ENCODE data around the gene CFAP92. TPM values are rescaled to one million over a fixed set of nuclear protein-coding genes. Genes with fewer than 3 reads are reported as not detected.

Gene CFAP92
- total RNA-seq, 1 donor from 2014 or later, result 0.52 TPM

DNA sequence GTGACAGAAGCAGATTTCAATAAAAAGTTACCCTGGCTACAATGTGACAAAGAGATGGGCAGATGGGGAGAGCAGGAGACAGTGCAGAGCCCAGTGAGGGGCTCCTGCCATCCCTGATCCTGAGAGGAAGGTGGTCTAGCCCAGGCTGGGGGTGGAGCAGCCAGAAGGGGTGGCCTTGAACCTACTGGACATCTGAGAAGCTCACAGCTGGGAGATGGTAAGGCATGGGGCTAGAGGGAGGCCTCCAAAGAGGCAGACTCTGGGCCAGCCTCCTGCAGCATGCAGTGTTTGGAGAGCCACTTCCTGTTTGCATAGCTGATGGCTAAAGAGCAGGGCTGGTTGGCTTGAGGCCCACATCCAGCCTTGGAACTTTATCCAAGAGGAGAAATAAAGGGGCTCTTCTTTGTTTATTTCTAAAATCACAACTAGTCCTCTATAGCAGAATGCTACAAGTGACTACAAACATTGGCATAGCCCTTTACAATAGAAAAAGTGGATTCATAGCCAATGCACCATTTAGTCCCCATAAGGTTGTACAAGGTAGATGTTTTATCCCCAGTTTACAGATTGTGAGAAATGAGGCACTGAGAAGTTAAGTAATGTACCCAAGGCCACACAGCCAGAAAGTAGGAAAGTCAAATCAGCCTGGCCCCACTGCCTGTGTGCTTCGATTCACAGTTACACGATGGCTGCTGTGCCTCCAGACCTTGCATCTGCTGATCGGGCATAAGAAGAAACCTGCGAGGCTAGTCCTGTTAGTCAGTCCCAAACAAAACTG is 11.8 kb upstream of the CFAP92 start:
- peaks cover 2% of the 10 kb centered on the region for H3K4me1 ChIP-seq (ENCODE audit: insufficient read depth, low read length)
- H3K9me3 ChIP-seq (ENCODE audit: insufficient read depth, low read depth, low read length), result no peaks in the 10 kb centered on the region
- H3K4me2 ChIP-seq (ENCODE audit: low read length), result no peak overlapping the region
- H3K4me3 ChIP-seq (ENCODE audit: insufficient read depth, low read depth, low read length), result no peak overlapping the region
- no peak overlapping the region for H3K9ac ChIP-seq (ENCODE audit: low read length)
- no peaks in the 10 kb centered on the region for H3K36me3 ChIP-seq (ENCODE audit: insufficient read depth, low read length)
- H3K27ac ChIP-seq (ENCODE audit: low read depth, low read length), result no peak overlapping the region
- H3K27me3 ChIP-seq (ENCODE audit: insufficient read depth, low read length), result peaks cover 49% of the 10 kb centered on the region
- peaks cover 67% of the 10 kb centered on the region for H3K27me3 Mint-ChIP-seq (ENCODE audit: low read depth, unreplicated experiment)
- H3K79me2 ChIP-seq (ENCODE audit: insufficient read depth, low read length), result no peaks in the 10 kb centered on the region
- no peak overlapping the region for H2AFZ ChIP-seq (ENCODE audit: low read depth, low read length)
- TF ChIP-seq, protein P1, sequence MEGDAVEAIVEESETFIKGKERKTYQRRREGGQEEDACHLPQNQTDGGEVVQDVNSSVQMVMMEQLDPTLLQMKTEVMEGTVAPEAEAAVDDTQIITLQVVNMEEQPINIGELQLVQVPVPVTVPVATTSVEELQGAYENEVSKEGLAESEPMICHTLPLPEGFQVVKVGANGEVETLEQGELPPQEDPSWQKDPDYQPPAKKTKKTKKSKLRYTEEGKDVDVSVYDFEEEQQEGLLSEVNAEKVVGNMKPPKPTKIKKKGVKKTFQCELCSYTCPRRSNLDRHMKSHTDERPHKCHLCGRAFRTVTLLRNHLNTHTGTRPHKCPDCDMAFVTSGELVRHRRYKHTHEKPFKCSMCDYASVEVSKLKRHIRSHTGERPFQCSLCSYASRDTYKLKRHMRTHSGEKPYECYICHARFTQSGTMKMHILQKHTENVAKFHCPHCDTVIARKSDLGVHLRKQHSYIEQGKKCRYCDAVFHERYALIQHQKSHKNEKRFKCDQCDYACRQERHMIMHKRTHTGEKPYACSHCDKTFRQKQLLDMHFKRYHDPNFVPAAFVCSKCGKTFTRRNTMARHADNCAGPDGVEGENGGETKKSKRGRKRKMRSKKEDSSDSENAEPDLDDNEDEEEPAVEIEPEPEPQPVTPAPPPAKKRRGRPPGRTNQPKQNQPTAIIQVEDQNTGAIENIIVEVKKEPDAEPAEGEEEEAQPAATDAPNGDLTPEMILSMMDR (IDR thresholded peaks at IDR 0.05; ENCODE audit: insufficient read depth, low read depth, low read length), result no peak
- no peak for TF ChIP-seq EZH2 (IDR thresholded peaks at IDR 0.05; ENCODE audit: insufficient read depth, low read length)
- H3K36me3 Mint-ChIP-seq (ENCODE audit: low read depth, unreplicated experiment), result no peaks in the 10 kb centered on the region
- H4K20me1 ChIP-seq (ENCODE audit: insufficient read depth, low read length), result peaks cover 7% of the 10 kb centered on the region
- no peak for FAIRE-seq
- H3K4me3 Mint-ChIP-seq (ENCODE audit: unreplicated experiment), result no peak overlapping the region
- H3K9me3 Mint-ChIP-seq (ENCODE audit: unreplicated experiment), result no peaks in the 10 kb centered on the region
- DNase-seq (ENCODE audit: low read depth), result no peak
- H3K4me1 Mint-ChIP-seq (ENCODE audit: low read depth, unreplicated experiment), result no peaks in the 10 kb centered on the region
- no peak overlapping the region for H3K27ac Mint-ChIP-seq (ENCODE audit: unreplicated experiment)

DNA sequence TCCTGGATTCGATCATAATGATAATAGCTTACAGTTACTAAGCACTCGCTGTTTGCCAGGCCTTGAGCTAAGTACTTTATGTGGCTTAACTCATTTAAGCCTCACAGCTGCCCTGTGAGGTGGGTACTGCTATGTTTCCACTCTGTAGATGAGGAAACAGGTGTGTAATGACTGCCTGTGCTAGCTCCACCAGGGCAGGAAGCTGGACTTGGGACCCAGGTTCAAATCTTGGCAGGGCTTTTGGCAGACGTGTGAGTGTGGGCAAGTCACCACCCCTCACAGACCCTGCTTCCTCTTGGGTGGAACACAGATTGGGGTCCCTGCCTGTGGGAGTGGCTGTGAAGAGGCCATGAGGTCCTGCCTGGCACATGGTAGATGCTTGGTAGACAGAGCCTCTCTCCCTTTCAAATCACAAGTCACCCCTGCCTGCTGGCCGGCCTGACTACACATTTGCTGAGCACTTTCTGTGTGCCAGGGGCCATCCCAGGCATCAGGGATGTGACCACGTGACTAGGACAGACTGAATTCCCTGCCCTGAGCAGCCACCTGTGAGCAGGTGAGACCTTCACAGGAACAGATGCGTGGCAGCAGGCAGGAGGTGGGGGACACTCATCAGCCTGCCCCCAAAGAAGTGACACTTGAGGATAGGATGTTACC is 10.9 kb upstream of the CFAP92 start:
- FAIRE-seq, result no peak
- Histone ChIP-seq H3K4me1 (ENCODE audit: insufficient read depth, low read length) (peaks cover 2% of the 10 kb centered on the region), H3K4me2 (ENCODE audit: low read length) (no peak overlapping the region), H3K79me2 (ENCODE audit: insufficient read depth, low read length) (no peaks in the 10 kb centered on the region), H4K20me1 (ENCODE audit: insufficient read depth, low read length) (peaks cover 7% of the 10 kb centered on the region), H3K27me3 (ENCODE audit: insufficient read depth, low read length) (peaks cover 59% of the 10 kb centered on the region), H3K9me3 (ENCODE audit: insufficient read depth, low read depth, low read length) (no peaks in the 10 kb centered on the region), H3K4me3 (ENCODE audit: insufficient read depth, low read depth, low read length) (no peak overlapping the region), H3K9ac (ENCODE audit: low read length) (no peak overlapping the region), H2AFZ (ENCODE audit: low read depth, low read length) (no peak overlapping the region), H3K27ac (ENCODE audit: low read depth, low read length) (no peak overlapping the region), H3K36me3 (ENCODE audit: insufficient read depth, low read length) (no peaks in the 10 kb centered on the region)
- Mint-ChIP-seq H3K36me3 (ENCODE audit: low read depth, unreplicated experiment) (no peaks in the 10 kb centered on the region), H3K27me3 (ENCODE audit: low read depth, unreplicated experiment) (peaks cover 77% of the 10 kb centered on the region), H3K27ac (ENCODE audit: unreplicated experiment) (no peak overlapping the region), H3K4me1 (ENCODE audit: low read depth, unreplicated experiment) (no peaks in the 10 kb centered on the region), H3K9me3 (ENCODE audit: unreplicated experiment) (no peaks in the 10 kb centered on the region), H3K4me3 (ENCODE audit: unreplicated experiment) (no peak overlapping the region)
- TF ChIP-seq EZH2 (IDR thresholded peaks at IDR 0.05; ENCODE audit: insufficient read depth, low read length), result no peak
- TF ChIP-seq, protein P1 (IDR thresholded peaks at IDR 0.05; ENCODE audit: insufficient read depth, low read depth, low read length), result no peak
- DNase-seq (ENCODE audit: low read depth), result no peak
